RPMI7951 (cell line): ENCODE results near the gene SRGAP2C. TPM values are rescaled to one million over a fixed set of nuclear protein-coding genes. Genes with fewer than 3 reads are reported as not detected.
A peak's percentile ranks its signal among the peaks of the same experiment; 100 is the strongest.
"Not testable (repeated sequence)": the region's sequence is repeated elsewhere in the genome, so short reads cannot be mapped to it uniquely, and the experiment has no call there.

Source experiments
- DNase-seq: peaks from one replicate; pipeline ENCODE4 v3.0.0-alpha.2; 2012; ENCODE audit warnings: low read depth
- total RNA-seq: library from RNA; depleted of rRNA; stranded (reverse); fragments of >200 nt; shearing (Covaris generic); gene quantifications from 2 replicates; pipeline ENCODE4 v1.2.3, GENCODE V29; 2014

Gene SRGAP2C
- total RNA-seq, 1 experiment from 2014 or later = 38.7 TPM

DNA sequence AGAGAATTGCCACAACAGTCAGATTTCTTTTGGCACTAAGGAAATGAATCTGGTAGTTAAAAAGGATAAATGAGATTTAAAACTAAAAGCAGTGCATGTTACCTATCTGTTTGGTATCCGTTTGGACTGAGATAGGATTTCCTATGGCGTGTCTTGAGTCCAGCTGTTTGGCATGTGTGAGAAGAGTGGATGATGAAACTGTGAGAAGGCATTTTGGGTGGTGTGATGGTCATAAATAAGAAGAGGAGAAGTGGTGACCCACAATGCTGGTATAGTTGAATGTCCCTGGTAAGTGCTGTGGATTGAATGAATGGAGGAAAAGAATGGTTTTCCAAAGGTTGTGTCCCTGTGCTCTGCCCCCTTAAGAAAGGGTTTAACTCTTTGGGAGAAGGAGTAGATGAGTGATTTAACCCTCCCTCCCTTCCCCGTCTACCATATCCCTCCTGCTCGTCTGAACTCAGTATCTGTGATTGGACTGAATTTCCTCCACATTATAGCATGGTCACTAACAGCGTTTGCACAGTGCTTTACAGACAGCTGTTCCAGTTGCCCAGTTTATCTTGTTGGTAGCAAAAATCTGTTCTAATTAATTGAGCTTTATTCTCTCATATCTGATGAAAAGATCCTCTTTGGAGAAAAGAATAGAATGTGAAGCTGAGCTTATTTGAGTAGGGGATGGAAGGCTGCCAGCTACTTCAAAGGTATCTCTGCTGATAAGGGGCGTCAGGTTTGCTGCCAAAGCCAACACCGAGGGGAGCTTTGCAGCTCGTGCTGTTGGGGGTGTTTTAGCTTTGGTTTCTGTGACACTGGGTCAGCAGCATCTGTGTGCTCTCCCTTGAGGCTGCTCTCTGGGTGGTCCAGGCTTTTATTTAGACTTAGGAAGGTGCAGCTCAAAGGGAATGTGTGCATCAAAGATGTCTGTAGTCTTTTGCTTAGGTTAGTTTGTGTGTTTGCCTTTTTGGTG is 148.1 kb downstream of the SRGAP2C start:
- DNase-seq = not testable (repeated sequence)

GRCh38 chr1:121337958-121338357 is 153.2 kb downstream of the SRGAP2C start:
- DNase-seq = not testable (repeated sequence)

DNA sequence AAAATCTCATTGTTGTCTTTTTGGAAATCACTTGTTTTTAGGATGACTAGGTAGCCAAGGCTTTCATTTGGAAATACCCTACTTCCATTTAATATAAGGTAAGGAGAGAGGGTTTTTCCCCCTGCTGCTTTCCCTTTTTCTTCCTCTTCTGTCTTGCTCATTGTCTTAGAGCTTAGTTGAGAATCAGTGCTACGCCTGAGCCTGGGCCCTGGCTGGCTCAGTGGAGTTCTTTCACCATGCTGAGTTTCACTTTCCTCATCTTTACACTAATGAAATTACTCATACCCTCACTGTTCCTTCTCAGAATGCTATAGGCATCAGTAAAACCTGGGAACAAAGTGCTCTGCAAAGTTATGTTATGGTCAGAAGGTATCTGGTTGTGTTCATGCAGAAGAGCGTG is 154.8 kb downstream of the SRGAP2C start:
- DNase-seq = not testable (repeated sequence)

- peak; percentile 84 for DNase-seq
These were observed 158.6 kb downstream of the SRGAP2C start for GRCh38 chr1:121343311-121343906.

GRCh38 chr1:121344355-121344754 is 159.6 kb downstream of the SRGAP2C start:
- DNase-seq = not testable (repeated sequence)

GRCh38 chr1:121346654-121347053 is 161.9 kb downstream of the SRGAP2C start:
- peak; percentile 29 for DNase-seq

GRCh38 chr1:121347476-121347875 is 162.7 kb downstream of the SRGAP2C start:
- DNase-seq = peak; percentile 61

GRCh38 chr1:121348115-121348514 is 163.3 kb downstream of the SRGAP2C start:
- not testable (repeated sequence) for DNase-seq

DNA sequence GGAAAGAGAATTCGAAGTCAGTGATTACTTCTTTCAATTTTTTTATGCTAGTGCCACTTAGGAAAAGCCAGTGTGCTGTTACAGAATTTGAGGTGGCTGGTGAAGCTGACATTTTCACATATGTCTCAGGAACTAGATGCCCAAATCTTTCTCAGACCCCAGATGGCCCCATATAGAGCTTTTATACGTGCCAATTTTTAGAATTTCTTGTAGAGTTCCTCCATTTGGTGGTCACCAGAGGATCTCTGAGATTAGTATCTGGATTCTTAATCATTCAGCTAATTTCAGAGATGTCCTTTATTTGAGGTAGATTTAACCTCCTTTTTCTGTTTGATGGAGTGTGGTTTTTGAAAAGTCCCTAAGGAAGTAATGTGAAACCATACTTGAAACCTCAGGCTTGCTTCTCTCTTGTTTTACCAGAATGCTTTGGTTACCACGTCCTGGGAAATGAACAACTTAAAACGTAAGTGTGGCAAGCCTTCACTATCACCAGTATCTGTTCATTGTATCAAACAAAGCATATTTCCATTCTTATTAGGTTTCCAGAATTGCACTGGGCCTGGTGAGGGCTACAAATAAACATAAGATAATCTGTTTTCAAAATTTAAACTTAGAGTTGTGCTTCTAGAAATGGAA is 164.7 kb downstream of the SRGAP2C start:
- not testable (repeated sequence) for DNase-seq

DNA sequence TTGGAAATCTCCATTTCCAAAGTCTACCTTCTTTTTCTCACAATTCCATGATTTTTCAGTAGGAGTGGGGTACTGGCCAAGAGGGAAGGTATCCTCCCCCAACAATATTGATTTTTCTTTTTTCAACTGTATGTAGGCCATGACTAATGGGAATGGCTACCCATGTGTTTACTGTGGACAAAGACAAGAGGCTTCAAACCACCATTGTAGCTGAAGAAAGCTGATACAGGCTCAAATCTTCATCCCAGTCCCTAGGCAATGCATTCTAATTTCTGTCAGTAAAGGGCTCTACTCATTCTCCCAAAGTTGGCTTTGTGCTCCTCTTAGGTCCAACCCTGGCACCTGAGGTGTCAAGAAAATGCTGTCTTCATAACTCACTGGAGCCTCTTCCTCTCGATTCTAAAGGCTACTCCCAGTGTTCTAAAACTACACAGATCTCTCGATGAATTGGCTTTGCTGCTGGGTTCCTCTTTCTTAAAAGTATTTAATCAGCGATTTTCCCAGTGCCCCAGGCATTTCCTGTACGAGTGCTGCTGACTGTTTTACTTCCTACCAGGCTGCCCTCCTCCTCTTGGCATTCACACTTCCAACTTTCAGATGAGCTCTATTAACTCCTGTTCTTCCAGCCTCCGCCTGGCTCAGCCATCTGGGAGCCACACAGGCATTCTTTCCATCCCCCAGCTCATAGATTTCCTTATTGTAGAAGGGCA is 171.1 kb downstream of the SRGAP2C start:
- not testable (repeated sequence) for DNase-seq

DNA sequence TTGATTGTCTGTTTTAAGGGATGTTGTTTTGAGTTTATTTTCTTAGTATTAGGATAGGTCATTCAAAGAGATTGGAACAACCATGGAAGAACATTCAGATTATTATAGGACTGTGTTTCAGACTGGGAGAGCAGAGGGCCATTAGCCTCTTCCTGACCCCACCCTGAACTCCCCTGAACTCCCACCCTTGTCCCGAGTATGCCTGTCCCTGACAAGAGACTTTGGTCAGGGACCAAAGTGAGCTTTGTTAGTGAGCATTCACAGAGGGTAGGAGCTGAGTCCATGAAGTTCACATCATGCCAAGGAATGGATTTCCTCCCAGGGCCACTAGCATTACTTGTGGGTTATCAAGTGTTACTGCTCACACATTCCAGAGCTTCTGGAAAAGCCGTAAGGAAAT is 172.0 kb downstream of the SRGAP2C start:
- not testable (repeated sequence) for DNase-seq

DNA sequence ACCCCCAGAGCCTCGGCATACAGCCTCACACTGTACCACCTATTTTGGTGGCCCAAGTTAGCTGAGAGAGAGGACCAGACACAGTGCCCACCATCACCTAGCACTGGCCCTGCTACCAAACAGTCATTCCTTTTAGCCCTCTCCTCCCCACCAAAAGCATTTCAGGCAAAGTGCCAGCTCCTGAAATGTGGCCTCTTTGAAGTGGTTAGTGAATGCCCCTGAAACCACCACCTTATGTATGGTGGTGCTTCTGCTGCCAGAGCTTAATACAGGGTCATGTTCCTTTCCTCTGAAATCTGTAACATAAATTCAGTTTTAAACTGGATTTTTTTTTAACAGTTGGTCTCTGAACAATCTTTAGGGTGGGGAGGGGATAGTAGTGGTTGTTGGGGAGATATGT is 175.8 kb downstream of the SRGAP2C start:
- DNase-seq = not testable (repeated sequence)

GRCh38 chr1:121361451-121362233 is 176.9 kb downstream of the SRGAP2C start:
- DNase-seq = not testable (repeated sequence)

DNA sequence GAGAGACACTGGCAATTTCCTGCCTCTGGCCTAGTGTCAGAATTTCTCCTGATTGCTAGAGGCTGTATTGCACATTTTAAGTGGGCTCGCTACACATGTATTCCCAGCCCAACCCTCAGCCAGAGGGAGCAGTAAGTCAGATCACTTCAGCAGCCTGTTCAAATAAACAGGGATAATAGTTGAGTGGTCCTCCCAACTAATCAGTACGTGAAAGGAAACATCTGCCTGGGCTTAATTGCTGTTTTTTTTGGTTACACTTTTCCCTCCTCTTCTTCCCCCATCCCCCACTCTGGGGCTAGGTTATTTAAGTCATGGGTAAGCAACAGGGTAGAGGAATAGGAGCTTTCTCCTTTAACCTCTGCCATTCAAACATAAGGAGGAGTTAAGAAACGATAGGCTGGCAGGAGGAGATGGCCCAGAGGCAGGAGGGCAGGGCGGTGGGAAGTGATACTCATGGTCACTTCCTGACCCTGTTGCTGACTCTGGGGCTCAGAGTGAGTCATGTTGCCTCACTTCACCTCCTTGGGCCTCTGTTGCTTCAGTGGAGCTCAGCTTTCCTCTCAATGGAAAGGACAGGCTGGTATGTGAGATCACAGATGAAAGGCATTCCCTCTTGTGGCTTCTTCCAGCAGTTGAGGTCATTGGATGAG is 177.6 kb downstream of the SRGAP2C start:
- DNase-seq = not testable (repeated sequence)

DNA sequence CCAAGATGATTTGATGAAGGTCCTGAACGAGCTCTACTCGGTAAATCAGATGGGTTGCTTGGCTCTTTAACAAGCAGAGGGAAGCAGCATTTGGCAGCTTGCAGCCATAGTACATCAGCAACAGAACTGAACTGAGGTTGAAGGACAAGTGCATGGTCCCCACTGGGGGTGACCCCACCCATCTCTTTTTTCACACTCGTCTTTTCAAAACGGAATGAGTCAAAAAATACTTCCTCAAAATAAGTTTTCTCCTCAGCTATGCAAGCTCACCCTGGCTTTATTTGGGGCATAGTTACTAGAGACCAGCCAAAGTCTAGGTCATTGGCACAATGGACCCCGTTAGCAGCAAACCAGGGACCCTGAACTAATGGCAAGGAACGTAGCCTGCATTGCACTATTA is 180.5 kb downstream of the SRGAP2C start:
- DNase-seq = not testable (repeated sequence)

GRCh38 chr1:121365723-121366122 is 180.9 kb downstream of the SRGAP2C start:
- DNase-seq = not testable (repeated sequence)

DNA sequence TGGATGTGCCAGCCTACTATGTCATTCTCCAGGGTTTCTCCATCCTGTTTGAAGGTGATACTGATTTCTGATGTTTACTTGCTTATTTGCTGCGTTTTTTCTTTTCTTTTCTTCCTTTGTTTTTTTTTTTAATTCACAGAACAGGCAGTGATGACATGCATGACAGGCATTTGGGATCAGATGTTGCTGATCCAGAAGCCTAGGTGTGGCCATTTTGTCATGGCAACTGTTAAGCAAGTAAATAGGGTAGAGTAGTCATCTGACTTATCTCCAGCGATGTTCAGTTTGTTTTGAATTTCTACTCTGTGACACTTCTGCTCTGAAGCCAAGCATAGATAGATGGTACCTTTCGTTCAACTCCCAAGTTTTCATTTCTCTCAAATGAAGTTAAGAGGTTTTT is 181.4 kb downstream of the SRGAP2C start:
- DNase-seq = not testable (repeated sequence)

- DNase-seq = not testable (repeated sequence)
These were observed 184.1 kb downstream of the SRGAP2C start for GRCh38 chr1:121368910-121369309.

- DNase-seq = not testable (repeated sequence)
These were observed 185.2 kb downstream of the SRGAP2C start for GRCh38 chr1:121369959-121370358.

GRCh38 chr1:121374851-121375367 is 190.1 kb downstream of the SRGAP2C start:
- DNase-seq = peak; percentile 47
